ENCODE data around the gene ALK.

The ALK gene

GRCh38 chr2:29388071-29388470, 533.3 kb downstream of the ALK start:
- no peak for DNase-seq (ENCODE audit: low read depth in 2 of 2, low spot score in 1 of 2)

GRCh38 chr2:29382486-29382885, 538.9 kb downstream of the ALK start:
- DNase-seq (ENCODE audit: low read depth in 2 of 2, low spot score in 1 of 2), result no peak

- DNase-seq (ENCODE audit: low read depth in 2 of 2, low spot score in 1 of 2), result no peak
Observed at GRCh38 chr2:29377788-29378187, 543.6 kb downstream of the ALK start.

- DNase-seq (ENCODE audit: low read depth in 2 of 2, low spot score in 1 of 2), result no peak
Observed at GRCh38 chr2:29376541-29376940, 544.8 kb downstream of the ALK start.

- DNase-seq (ENCODE audit: low read depth in 2 of 2, low spot score in 1 of 2), result no peak
Observed at GRCh38 chr2:29375843-29376242, 545.5 kb downstream of the ALK start.

GRCh38 chr2:29374823-29375222, 546.6 kb downstream of the ALK start:
- DNase-seq (ENCODE audit: low read depth in 2 of 2, low spot score in 1 of 2), result no peak

- DNase-seq (ENCODE audit: low read depth in 2 of 2, low spot score in 1 of 2), result no peak
Observed at GRCh38 chr2:29373870-29374269, 547.5 kb downstream of the ALK start.

GRCh38 chr2:29372185-29372584, 549.2 kb downstream of the ALK start:
- no peak for DNase-seq (ENCODE audit: low read depth in 2 of 2, low spot score in 1 of 2)

- no peak for DNase-seq (ENCODE audit: low read depth in 2 of 2, low spot score in 1 of 2)
Observed at GRCh38 chr2:29370581-29371125, 550.7 kb downstream of the ALK start.

GRCh38 chr2:29370173-29370572, 551.2 kb downstream of the ALK start:
- DNase-seq (ENCODE audit: low read depth in 2 of 2, low spot score in 1 of 2), result no peak

- no peak for DNase-seq (ENCODE audit: low read depth in 2 of 2, low spot score in 1 of 2)
Observed at GRCh38 chr2:29368659-29369040, 552.7 kb downstream of the ALK start.

- no peak for DNase-seq (ENCODE audit: low read depth in 2 of 2, low spot score in 1 of 2)
Observed at GRCh38 chr2:29367986-29368658, 553.3 kb downstream of the ALK start.

- no peak for DNase-seq (ENCODE audit: low read depth in 2 of 2, low spot score in 1 of 2)
Observed at GRCh38 chr2:29363111-29363510, 558.3 kb downstream of the ALK start.

GRCh38 chr2:29361231-29361630, 560.2 kb downstream of the ALK start:
- no peak for DNase-seq (ENCODE audit: low read depth in 2 of 2, low spot score in 1 of 2)

- no peak for DNase-seq (ENCODE audit: low read depth in 2 of 2, low spot score in 1 of 2)
Observed at GRCh38 chr2:29360016-29360784, 561.2 kb downstream of the ALK start.

- DNase-seq (ENCODE audit: low read depth in 2 of 2, low spot score in 1 of 2), result no peak
Observed at GRCh38 chr2:29353403-29353991, 567.9 kb downstream of the ALK start.

GRCh38 chr2:29351916-29352591, 569.3 kb downstream of the ALK start:
- DNase-seq (ENCODE audit: low read depth in 2 of 2, low spot score in 1 of 2), result no peak

GRCh38 chr2:29351248-29351647, 570.1 kb downstream of the ALK start:
- no peak for DNase-seq (ENCODE audit: low read depth in 2 of 2, low spot score in 1 of 2)

GRCh38 chr2:29349316-29350030, 571.9 kb downstream of the ALK start:
- no peak for DNase-seq (ENCODE audit: low read depth in 2 of 2, low spot score in 1 of 2)

- DNase-seq (ENCODE audit: low read depth in 2 of 2, low spot score in 1 of 2), result no peak
Observed at GRCh38 chr2:29347774-29348461, 573.5 kb downstream of the ALK start.
